ENCODE measurements around the gene BARX2. TPM values are rescaled to one million over a fixed set of nuclear protein-coding genes. Genes with fewer than 3 reads are reported as not detected.

BARX2 gene
- polyA plus RNA-seq, 1 experiment: not detected

DNA sequence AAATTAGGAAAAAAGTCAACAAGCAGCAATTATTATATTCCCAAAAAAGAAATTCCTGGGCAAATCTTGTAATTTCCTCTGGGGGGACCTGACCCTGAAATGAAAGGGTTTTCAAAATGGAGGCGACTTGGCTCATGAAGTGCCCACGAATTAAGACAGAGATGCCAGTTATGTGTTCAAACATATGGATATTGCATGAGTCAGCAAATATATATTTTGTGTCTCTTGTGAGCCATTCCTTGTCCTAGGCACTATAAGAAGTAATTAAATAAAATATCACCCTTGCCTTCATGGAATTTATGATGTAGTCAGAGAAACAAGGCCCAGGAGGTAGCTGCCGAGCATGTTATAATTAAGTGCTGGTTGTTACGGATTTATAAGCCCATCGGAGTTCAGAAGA, 68.6 kb downstream of the BARX2 start:
- no peaks in the 10 kb centered on the region for H3K27me3 ChIP-seq (ENCODE audit: control insufficient read depth, insufficient read depth, low read length)
- DNase-seq (ENCODE audit: low read depth): no peak
- TF ChIP-seq, protein P1, sequence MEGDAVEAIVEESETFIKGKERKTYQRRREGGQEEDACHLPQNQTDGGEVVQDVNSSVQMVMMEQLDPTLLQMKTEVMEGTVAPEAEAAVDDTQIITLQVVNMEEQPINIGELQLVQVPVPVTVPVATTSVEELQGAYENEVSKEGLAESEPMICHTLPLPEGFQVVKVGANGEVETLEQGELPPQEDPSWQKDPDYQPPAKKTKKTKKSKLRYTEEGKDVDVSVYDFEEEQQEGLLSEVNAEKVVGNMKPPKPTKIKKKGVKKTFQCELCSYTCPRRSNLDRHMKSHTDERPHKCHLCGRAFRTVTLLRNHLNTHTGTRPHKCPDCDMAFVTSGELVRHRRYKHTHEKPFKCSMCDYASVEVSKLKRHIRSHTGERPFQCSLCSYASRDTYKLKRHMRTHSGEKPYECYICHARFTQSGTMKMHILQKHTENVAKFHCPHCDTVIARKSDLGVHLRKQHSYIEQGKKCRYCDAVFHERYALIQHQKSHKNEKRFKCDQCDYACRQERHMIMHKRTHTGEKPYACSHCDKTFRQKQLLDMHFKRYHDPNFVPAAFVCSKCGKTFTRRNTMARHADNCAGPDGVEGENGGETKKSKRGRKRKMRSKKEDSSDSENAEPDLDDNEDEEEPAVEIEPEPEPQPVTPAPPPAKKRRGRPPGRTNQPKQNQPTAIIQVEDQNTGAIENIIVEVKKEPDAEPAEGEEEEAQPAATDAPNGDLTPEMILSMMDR (IDR thresholded peaks at IDR 0.05; ENCODE audit: insufficient read depth, low read depth, low read length): no peak
- ChIA-PET CTCF (no interaction called here), POLR2A (no interaction called here)
- no peaks in the 10 kb centered on the region for H3K36me3 ChIP-seq (ENCODE audit: control insufficient read depth, insufficient read depth, low read length)
- H3K4me3 ChIP-seq (ENCODE audit: low read depth, low read length): no peak overlapping the region

DNA sequence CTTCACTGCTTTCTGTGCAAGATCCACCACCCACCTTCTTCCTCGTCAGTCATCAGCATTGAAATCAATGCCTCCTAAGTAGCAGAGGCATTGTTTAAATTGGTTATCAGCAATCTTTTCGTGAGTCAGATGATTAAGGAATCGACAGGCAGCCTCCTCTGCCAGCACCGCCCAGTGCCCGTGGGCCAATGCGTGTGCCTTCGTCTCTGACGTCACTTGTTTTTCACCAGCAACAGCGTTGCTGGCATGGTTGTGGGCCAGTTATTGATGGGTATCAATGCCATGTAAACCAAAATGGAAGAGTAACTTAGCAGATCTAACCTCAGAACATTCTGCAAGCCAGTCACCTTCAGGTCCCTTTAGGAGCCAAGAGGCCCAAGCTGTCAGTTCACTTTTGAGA, 69.6 kb downstream of the BARX2 start:
- POLR2A ChIA-PET: no interaction called here
- CTCF ChIA-PET: no interaction called here
- TF ChIP-seq, protein P1 (IDR thresholded peaks at IDR 0.05; ENCODE audit: insufficient read depth, low read depth, low read length): no peak
- DNase-seq (ENCODE audit: low read depth): no peak
- H3K36me3 ChIP-seq (ENCODE audit: control insufficient read depth, insufficient read depth, low read length): no peaks in the 10 kb centered on the region
- no peaks in the 10 kb centered on the region for H3K27me3 ChIP-seq (ENCODE audit: control insufficient read depth, insufficient read depth, low read length)
- H3K4me3 ChIP-seq (ENCODE audit: low read depth, low read length): no peak overlapping the region

DNA sequence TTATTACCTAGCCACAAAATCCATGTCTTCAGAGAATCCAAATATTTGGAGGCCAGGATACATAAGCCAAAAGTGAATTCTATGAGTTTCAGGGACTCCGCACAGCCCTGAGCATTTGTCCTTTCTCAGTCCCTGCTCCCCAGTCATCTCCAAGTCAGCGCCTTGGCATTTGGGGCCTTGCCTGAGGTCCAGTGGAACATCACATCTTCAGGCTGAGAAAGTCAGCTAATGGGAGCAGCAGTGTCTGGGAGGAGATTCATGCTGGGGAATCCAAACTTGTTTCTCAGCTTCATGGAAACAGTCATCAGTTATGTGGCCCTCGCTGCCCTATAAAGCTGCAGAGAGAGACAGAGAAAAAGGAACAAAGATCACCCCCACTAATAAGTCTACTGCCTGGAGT, 70.9 kb downstream of the BARX2 start:
- Histone ChIP-seq H3K27me3 (ENCODE audit: control insufficient read depth, insufficient read depth, low read length) (no peaks in the 10 kb centered on the region), H3K36me3 (ENCODE audit: control insufficient read depth, insufficient read depth, low read length) (no peaks in the 10 kb centered on the region), H3K4me3 (ENCODE audit: low read depth, low read length) (no peak overlapping the region)
- DNase-seq (ENCODE audit: low read depth): no peak
- ChIA-PET CTCF (no interaction called here), POLR2A (no interaction called here)
- TF ChIP-seq, protein P1 (IDR thresholded peaks at IDR 0.05; ENCODE audit: insufficient read depth, low read depth, low read length): no peak

DNA sequence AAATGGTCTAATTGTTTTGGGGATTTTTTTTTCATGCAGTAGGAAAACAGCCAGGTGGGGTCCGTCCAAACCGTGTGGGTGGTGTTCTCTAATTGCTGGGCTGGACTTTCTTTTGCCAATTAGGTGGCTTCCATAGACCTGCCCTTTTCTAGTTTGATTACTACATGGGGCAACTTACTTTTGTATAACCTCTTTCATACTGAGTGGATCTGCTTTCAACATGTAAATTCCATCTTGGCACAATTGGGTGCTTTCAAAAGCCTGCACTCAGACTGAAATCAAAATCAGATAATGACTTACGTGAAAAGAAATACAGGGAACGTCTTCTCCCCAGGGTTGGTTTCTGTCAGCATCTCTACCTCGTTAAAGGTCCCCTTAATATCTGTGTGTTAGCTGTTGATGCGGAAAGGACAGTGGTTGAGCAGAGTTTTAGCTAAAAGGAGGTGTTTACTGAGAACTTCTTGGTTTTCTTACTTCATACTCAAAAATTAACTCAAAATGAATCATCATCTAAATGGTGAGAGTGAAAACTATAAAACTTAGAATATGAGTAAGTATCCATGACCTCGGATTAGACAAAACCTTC, 72.1 kb downstream of the BARX2 start:
- TF ChIP-seq, protein P1 (IDR thresholded peaks at IDR 0.05; ENCODE audit: insufficient read depth, low read depth, low read length): no peak
- DNase-seq (ENCODE audit: low read depth): no peak
- Histone ChIP-seq H3K36me3 (ENCODE audit: control insufficient read depth, insufficient read depth, low read length) (no peaks in the 10 kb centered on the region), H3K4me3 (ENCODE audit: low read depth, low read length) (no peak overlapping the region), H3K27me3 (ENCODE audit: control insufficient read depth, insufficient read depth, low read length) (no peaks in the 10 kb centered on the region)
- ChIA-PET CTCF (no interaction called here), POLR2A (no interaction called here)

DNA sequence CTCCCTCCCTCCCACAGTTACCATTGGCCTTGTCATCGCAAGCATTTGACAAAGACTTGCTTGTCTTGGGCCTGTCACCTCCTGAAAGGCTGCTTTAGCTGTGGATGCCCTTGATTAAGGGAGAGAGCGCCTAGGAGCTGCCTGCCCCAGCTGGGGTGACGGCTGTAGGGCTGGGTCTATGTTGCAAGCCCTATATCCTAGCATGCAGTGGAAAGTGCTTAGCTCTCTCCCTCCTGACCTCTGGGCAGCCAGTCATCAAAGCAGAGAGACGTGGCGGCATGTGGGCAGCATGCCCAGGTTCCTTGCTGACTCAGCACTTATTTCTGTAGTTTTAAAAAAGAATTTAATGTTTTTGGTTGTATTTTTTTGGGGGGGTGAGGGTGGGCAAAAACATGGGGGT, 75.9 kb downstream of the BARX2 start:
- TF ChIP-seq, protein P1 (IDR thresholded peaks at IDR 0.05; ENCODE audit: insufficient read depth, low read depth, low read length): no peak
- DNase-seq (ENCODE audit: low read depth): no peak
- Histone ChIP-seq H3K36me3 (ENCODE audit: control insufficient read depth, insufficient read depth, low read length) (no peaks in the 10 kb centered on the region), H3K4me3 (ENCODE audit: low read depth, low read length) (no peak overlapping the region), H3K27me3 (ENCODE audit: control insufficient read depth, insufficient read depth, low read length) (no peaks in the 10 kb centered on the region)
- POLR2A ChIA-PET: no interaction called here
- CTCF ChIA-PET: interaction anchor here (0.7 kb wide), 1 partner anchor 34 kb away, joined by 3 read pairs; no protein-coding TSS in a partner anchor

All from BJ (cell line).